Panc1 (cell line): Measurements from ENCODE around the gene HOXD3. TPM values are rescaled to one million over a fixed set of nuclear protein-coding genes. Genes with fewer than 3 reads are reported as not detected.

Experiments
- ATAC-seq: fragments of 200-7000 bp; cut with Tn5 transposase; 2 replicates; pipeline ENCODE4 v1.9.1; 2020; ENCODE audit warnings: mild to moderate bottlenecking, moderate library complexity
- BruUV-seq: library from RNA; stranded (reverse); fragments of 400-500 nt; replicated peaks from 2 replicates; lab custom pipeline; 2021; lab: Mats Ljungman, UMichigan
- CTCF ChIA-PET: fragments of 300-600 bp; sonication (Branson Sonifier 250); formaldehyde crosslinking; loops from one replicate; lab custom pipeline; 2022; ENCODE audit warnings: antibody characterized with exemption; lab: Charles Lee
- POLR2A ChIA-PET: fragments of 300-600 bp; sonication (Branson Sonifier 250); formaldehyde crosslinking; loops from one replicate; lab custom pipeline; 2022; ENCODE audit warnings: antibody characterized with exemption; lab: Charles Lee
- DNase-seq: peaks from one replicate; pipeline ENCODE4 v3.0.0-alpha.2; 2010; ENCODE audit warnings: low read depth, low spot score
- H3K27ac ChIP-seq: 2 replicates; pipeline ENCODE4 v1.5.1; 2011; ENCODE audit warnings: mild to moderate bottlenecking, low read length, inconsistent platforms
- H3K27me3 ChIP-seq: fragments of 200-500 bp; sonication (Bioruptor generic); 2 replicates; pipeline ENCODE4 v1.6.0; 2014; ENCODE audit warnings: low read length, inconsistent platforms; ENCODE audit not compliant: control insufficient read depth, insufficient read depth
- H3K36me3 ChIP-seq: fragments of 200-500 bp; sonication (Bioruptor generic); 2 replicates; pipeline ENCODE4 v1.5.1; 2014; ENCODE audit warnings: inconsistent platforms, mild to moderate bottlenecking, low read length, moderate library complexity; ENCODE audit not compliant: control insufficient read depth, insufficient read depth
- H3K4me1 ChIP-seq: 2 replicates; pipeline ENCODE4 v1.5.1; 2011; ENCODE audit warnings: inconsistent platforms, mild to moderate bottlenecking, low read length, moderate library complexity; ENCODE audit not compliant: control insufficient read depth, insufficient read depth
- H3K4me3 ChIP-seq, 2 experiments: 2 replicates each; pipeline ENCODE4 v1.5.1; 2011 to 2012; ENCODE audit warnings: low read depth in 2 of 2, low read length in 2 of 2, mild to moderate bottlenecking in 2 of 2, inconsistent platforms in 1 of 2, moderate library complexity in 1 of 2
- H3K9me3 ChIP-seq: fragments of 200-500 bp; sonication (Bioruptor generic); 2 replicates; pipeline ENCODE4 v1.5.1; 2014; ENCODE audit warnings: low read depth, mild to moderate bottlenecking, inconsistent platforms, low read length, moderate library complexity; ENCODE audit not compliant: control insufficient read depth, insufficient read depth
- POLR2AphosphoS5 ChIP-seq: IDR thresholded peaks from 2 replicates; pipeline ENCODE4 v1.6.1; 2012; ENCODE audit warnings: mild to moderate bottlenecking, low read depth, low read length, moderate library complexity
- SIN3A ChIP-seq: IDR thresholded peaks from 2 replicates; pipeline ENCODE4 v1.6.1; 2012; ENCODE audit warnings: low read depth, mild to moderate bottlenecking, low read length, moderate library complexity, borderline replicate concordance; ENCODE audit not compliant: insufficient read depth
- TCF7L2 ChIP-seq: IDR thresholded peaks from 2 replicates; pipeline ENCODE4 v1.6.1; 2011; ENCODE audit warnings: mild to moderate bottlenecking, low read depth, low read length, inconsistent platforms
- in situ Hi-C: cut with HindIII; loops from 2 replicates; pipeline ENCODE4 v1.10.0; 2016; ENCODE audit warnings: low sequenced_read_pairs, low pct_unique_long_range_greater_than_20kb
- intact Hi-C: fragments of 100-400 bp; cut with micrococcal nuclease; formaldehyde crosslinking; loops from one replicate; pipeline ENCODE4 v1.10.0; 2022; ENCODE audit not compliant: unreplicated experiment
- total RNA-seq: library from RNA; stranded (reverse); gene quantifications from one replicate; pipeline ENCODE4 v1.2.1, GENCODE V29; 2021; ENCODE audit not compliant: unreplicated experiment
- TF ChIP-seq, protein P1 (sequence below), 2 experiments: IDR thresholded peaks; 2 replicates each; pipeline ENCODE4 v1.6.1; 2011 to 2012; ENCODE audit warnings: low read depth in 2 of 2, control low read depth in 1 of 2, low read length in 1 of 2, mild to moderate bottlenecking in 1 of 2, moderate library complexity in 1 of 2; ENCODE audit not compliant: insufficient read depth in 1 of 2
- TF ChIP-seq, protein P2 (sequence below): fragments of 450-650 bp; IDR thresholded peaks from 2 replicates; pipeline ENCODE4 v1.5.1; 2017; ENCODE audit warnings: mild to moderate bottlenecking

HOXD3 gene
- total RNA-seq, 1 experiment from 2014 or later = 1.8 TPM

DNA sequence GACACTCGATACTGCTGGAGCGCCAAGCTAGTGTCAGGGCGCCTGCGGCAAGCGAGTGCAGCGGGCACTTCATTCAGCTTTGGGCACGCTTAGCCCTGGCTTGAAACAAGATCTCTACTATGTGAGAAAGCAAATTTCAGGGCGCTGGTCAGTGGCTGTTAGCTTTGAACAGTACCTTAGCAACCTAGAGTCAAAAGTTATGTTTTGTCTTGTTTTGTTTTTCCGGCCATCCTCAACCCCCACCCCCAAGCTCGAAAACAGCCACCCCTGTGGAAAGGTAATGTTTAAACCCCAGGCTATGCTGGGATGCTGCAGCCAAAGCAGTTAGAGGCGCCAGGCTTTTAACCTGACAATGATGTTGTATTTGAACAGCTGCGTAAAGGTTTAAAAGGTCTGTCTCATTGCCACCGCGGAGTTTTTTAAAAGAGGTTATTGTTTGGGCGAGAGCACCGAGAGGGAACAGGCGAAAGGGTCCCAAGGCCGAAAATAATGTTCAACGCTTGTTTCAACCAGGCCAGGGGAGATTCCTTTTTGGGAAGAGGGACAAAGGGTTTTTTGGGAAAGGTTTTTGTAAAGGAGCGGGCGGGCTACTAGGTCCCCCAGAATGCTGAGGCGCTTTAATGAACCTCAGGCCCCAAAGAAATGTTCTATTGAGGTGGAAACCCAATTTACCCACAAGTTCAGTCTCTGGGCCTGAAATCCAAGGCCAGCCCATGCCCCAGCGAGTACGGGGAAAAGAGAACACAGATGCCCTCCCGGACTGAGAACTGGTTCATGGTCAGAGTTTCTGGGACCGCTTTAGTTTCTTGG is 42.8 kb upstream of the HOXD3 start:
- ATAC-seq (no peak), DNase-seq (no peak)
- H3K36me3 ChIP-seq = no peaks in the 10 kb centered on the region
- no peak overlapping the region for H3K4me3 ChIP-seq
- no peaks in the 10 kb centered on the region for H3K9me3 ChIP-seq
- intact Hi-C loops (no loop called here), in situ Hi-C loops (no loop called here)
- 0 out of 2 replicates have a peak, but pooled peaks cover 3% of the 10 kb centered on the region for H3K4me1 ChIP-seq
- H3K27me3 ChIP-seq = peaks cover 5% of the 10 kb centered on the region; the same call in 1 of the 2 replicates
- TF ChIP-seq, protein P1, sequence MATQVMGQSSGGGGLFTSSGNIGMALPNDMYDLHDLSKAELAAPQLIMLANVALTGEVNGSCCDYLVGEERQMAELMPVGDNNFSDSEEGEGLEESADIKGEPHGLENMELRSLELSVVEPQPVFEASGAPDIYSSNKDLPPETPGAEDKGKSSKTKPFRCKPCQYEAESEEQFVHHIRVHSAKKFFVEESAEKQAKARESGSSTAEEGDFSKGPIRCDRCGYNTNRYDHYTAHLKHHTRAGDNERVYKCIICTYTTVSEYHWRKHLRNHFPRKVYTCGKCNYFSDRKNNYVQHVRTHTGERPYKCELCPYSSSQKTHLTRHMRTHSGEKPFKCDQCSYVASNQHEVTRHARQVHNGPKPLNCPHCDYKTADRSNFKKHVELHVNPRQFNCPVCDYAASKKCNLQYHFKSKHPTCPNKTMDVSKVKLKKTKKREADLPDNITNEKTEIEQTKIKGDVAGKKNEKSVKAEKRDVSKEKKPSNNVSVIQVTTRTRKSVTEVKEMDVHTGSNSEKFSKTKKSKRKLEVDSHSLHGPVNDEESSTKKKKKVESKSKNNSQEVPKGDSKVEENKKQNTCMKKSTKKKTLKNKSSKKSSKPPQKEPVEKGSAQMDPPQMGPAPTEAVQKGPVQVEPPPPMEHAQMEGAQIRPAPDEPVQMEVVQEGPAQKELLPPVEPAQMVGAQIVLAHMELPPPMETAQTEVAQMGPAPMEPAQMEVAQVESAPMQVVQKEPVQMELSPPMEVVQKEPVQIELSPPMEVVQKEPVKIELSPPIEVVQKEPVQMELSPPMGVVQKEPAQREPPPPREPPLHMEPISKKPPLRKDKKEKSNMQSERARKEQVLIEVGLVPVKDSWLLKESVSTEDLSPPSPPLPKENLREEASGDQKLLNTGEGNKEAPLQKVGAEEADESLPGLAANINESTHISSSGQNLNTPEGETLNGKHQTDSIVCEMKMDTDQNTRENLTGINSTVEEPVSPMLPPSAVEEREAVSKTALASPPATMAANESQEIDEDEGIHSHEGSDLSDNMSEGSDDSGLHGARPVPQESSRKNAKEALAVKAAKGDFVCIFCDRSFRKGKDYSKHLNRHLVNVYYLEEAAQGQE (IDR thresholded peaks at IDR 0.05; ENCODE audit: insufficient read depth in 1 of 2, low read depth in 2 of 2, low read length in 1 of 2) = no peak
- TF ChIP-seq POLR2AphosphoS5 (no peak), SIN3A (no peak), TCF7L2 (no peak)
- TF ChIP-seq, protein P2, sequence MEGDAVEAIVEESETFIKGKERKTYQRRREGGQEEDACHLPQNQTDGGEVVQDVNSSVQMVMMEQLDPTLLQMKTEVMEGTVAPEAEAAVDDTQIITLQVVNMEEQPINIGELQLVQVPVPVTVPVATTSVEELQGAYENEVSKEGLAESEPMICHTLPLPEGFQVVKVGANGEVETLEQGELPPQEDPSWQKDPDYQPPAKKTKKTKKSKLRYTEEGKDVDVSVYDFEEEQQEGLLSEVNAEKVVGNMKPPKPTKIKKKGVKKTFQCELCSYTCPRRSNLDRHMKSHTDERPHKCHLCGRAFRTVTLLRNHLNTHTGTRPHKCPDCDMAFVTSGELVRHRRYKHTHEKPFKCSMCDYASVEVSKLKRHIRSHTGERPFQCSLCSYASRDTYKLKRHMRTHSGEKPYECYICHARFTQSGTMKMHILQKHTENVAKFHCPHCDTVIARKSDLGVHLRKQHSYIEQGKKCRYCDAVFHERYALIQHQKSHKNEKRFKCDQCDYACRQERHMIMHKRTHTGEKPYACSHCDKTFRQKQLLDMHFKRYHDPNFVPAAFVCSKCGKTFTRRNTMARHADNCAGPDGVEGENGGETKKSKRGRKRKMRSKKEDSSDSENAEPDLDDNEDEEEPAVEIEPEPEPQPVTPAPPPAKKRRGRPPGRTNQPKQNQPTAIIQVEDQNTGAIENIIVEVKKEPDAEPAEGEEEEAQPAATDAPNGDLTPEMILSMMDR = no peak
- ChIA-PET CTCF (no interaction called here), POLR2A (no interaction called here)
- BruUV-seq = no TSS peak
- no peak overlapping the region for H3K27ac ChIP-seq

DNA sequence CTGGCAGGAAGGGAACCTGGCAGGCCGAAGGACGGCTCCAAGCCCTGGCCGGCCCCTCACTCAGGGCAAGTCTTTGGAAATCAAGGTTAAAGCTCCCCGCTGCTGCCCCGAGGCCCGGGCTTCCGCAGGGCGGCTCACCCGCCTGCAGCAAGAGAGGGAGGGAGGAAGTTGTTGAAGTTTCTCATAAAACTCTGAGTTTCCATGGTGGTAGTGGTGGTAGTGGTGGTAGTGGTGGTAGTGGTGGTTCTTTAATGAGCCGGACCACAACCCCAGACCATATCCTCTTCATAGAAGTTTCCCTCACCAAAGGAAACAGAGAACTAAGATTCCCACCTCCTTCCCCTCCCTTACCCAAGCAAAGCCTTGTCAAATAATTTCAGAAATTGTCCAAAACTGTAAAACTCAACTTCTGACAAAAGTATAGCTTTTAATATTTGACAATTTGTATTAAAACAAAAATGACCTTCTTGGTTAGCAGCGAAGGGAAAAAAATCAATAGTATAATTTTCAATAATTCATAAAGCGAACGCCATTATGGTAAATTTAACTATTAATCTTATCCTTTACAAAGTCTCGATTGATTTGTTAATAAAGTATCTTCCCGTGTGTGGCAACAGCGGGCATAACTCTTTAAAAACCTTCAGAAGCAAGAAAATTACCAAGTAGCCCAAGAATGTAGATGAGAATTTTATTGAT is 42.0 kb upstream of the HOXD3 start:
- no peak for TF ChIP-seq TCF7L2
- no peak for TF ChIP-seq POLR2AphosphoS5
- TF ChIP-seq, protein P2 = no peak
- no peak for TF ChIP-seq SIN3A
- TF ChIP-seq, protein P1 (IDR thresholded peaks at IDR 0.05; ENCODE audit: insufficient read depth in 1 of 2, low read depth in 2 of 2, low read length in 1 of 2) = no peak
- ChIA-PET CTCF (no interaction called here), POLR2A (no interaction called here)
- intact Hi-C loops (no loop called here), in situ Hi-C loops (no loop called here)
- Histone ChIP-seq H3K27me3 (peaks cover 5% of the 10 kb centered on the region; the same call in 1 of the 2 replicates), H3K4me1 (0 out of 2 replicates have a peak, but pooled peaks cover 3% of the 10 kb centered on the region), H3K27ac (no peak overlapping the region), H3K9me3 (no peaks in the 10 kb centered on the region), H3K4me3 (no peak overlapping the region), H3K36me3 (no peaks in the 10 kb centered on the region)
- ATAC-seq = no peak
- no peak for DNase-seq
- BruUV-seq = no TSS peak
